AG08396 (cell line): ENCODE data around the gene LRRC57.

Source experiments
- DNase-seq: peaks from one replicate; pipeline ENCODE4 v3.0.0; 2012; ENCODE audit warnings: low spot score, mixed read lengths

Gene LRRC57

DNA sequence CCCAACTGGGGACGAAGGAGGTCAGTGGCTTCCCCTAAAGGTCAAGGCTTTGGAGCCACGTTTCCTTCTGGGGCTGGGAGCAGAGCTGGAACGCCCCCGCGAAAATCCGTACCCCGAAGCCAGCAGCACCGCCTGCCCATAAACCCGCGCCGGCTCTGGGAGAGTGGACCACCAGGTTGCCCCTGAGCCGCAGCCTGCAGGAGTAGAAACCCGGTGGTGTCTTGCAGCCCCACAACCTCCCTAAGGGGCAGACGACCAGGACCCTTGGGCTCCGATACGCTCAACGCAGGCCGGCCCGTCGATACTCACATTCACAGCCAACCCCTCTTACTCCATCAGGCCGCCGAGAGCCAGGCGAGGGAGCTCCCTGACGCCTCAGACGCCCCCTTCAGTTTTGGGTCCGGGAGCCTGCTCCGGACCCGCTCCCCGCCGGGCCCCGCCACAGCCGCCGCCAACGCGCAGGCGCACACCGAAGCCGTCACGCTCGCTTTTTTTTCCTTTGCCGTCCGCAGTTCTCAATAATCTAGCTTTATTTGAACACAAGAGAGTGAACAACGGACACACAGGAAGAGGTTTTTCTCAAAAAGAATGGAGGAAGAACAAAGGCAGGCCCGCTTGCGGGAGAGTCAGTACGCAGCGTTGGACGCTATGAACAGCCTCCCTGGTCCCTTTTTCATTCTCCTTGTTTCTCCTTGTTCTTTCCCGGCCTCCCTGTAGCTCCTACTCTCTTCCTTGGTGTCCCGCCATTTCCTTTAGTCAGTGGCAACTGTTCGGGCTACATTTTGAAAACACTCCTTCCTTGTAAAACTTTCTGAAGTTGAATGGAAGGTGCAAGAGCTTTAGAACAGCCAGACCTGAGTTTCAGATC lies 57.7 kb downstream of the LRRC57 start, which contains the start of gene ZNF106:
TSS of gene ZNF106 (minus strand) at position 471 of the 868 bp plus-strand sequence. CDS start 18,852 bp downstream, outside the sequence.
- DNase-seq: peak; percentile 94

DNA sequence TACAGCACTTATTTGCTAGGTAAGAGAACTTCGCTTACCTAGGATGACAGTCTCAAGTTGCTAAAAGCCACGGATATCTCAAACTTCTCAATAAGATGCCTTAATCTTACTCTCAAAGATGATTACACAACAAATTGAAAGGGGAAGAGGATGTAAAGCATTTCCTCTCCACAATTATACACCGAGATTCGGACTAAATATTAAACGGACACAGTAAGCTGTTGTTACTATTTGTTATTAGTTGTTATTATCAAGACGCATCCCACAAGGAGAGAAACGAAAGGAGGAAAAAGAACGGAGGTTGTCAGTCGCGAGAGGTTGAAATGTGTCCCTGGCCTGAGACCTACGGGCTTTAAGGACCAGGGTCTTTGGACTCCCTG lies 58.3 kb downstream of the LRRC57 start:
- peak; percentile 15 for DNase-seq
